ENCODE data around the gene SRGAP3. TPM values are rescaled to one million over a fixed set of nuclear protein-coding genes. Genes with fewer than 3 reads are reported as not detected.

The SRGAP3 gene
- total RNA-seq, 6 experiments from 2014 or later, result 1.8 to 5.2 (median 3.1) TPM

GRCh38 chr3:9257092-9257491 lies 7.6 kb upstream of the SRGAP3 start:
- WGBS (ENCODE audit: insufficient coverage, low coverage, low lambda C conversion rate, missing lambda C conversion rate), result 92% methylated on average over 2 of the region's 2 CpGs
- TF ChIP-seq POLR2A (IDR thresholded peaks at IDR 0.05) (no peak), CTCF (IDR thresholded peaks at IDR 0.05) (no peak)
- Histone ChIP-seq H3K27me3 (no peaks in the 10 kb centered on the region), H3K4me1 (no peaks in the 10 kb centered on the region), H3K36me3 (no peaks in the 10 kb centered on the region), H3K4me3 (no peak overlapping the region), H3K27ac (no peak overlapping the region), H3K9me3 (no peaks in the 10 kb centered on the region)
- DNase-seq (no peak), ATAC-seq (no peak)
- intact Hi-C loops (cut with DNase I), result no loop called here

- Histone ChIP-seq H3K27ac (no peak overlapping the region), H3K4me3 (no peak overlapping the region), H3K9me3 (no peaks in the 10 kb centered on the region), H3K27me3 (no peaks in the 10 kb centered on the region), H3K4me1 (no peaks in the 10 kb centered on the region), H3K36me3 (no peaks in the 10 kb centered on the region)
- no peak for TF ChIP-seq POLR2A (IDR thresholded peaks at IDR 0.05)
- TF ChIP-seq CTCF (IDR thresholded peaks at IDR 0.05), result no peak
- DNase-seq (no peak), ATAC-seq (no peak)
- WGBS (ENCODE audit: insufficient coverage, low coverage, low lambda C conversion rate, missing lambda C conversion rate), result 90% methylated on average over 2 of the region's 4 CpGs
- intact Hi-C loops (cut with DNase I), result no loop called here
These were observed 6.5 kb upstream of the SRGAP3 start for GRCh38 chr3:9255976-9256375.

- Histone ChIP-seq H3K9me3 (no peaks in the 10 kb centered on the region), H3K27ac (no peak overlapping the region), H3K36me3 (no peaks in the 10 kb centered on the region), H3K4me3 (no peak overlapping the region), H3K4me1 (no peaks in the 10 kb centered on the region), H3K27me3 (no peaks in the 10 kb centered on the region)
- intact Hi-C loops (cut with DNase I), result no loop called here
- 67% methylated on average over 1 of the region's 1 CpG for WGBS (ENCODE audit: insufficient coverage, low coverage, low lambda C conversion rate, missing lambda C conversion rate)
- TF ChIP-seq POLR2A (IDR thresholded peaks at IDR 0.05), result no peak
- TF ChIP-seq CTCF (IDR thresholded peaks at IDR 0.05), result no peak
- ATAC-seq (no peak), DNase-seq (no peak)
These were observed 5.3 kb upstream of the SRGAP3 start for GRCh38 chr3:9254764-9255163.

- Histone ChIP-seq H3K9me3 (no peaks in the 10 kb centered on the region), H3K27ac (no peak overlapping the region), H3K36me3 (no peaks in the 10 kb centered on the region), H3K4me1 (peaks cover 0 to 6% (median 0%) of the 10 kb centered on the region in 4 donors), H3K4me3 (no peak overlapping the region), H3K27me3 (no peaks in the 10 kb centered on the region)
- TF ChIP-seq POLR2A (IDR thresholded peaks at IDR 0.05) (no peak), CTCF (IDR thresholded peaks at IDR 0.05) (no peak)
- no peak for ATAC-seq
- no peak for DNase-seq
- 79% methylated on average over 7 of the region's 7 CpGs for WGBS (ENCODE audit: insufficient coverage, low coverage, low lambda C conversion rate, missing lambda C conversion rate)
- intact Hi-C loops (cut with DNase I), result no loop called here
These were observed 3.9 kb upstream of the SRGAP3 start for GRCh38 chr3:9253327-9253726.
